Breast epithelium (tissue), 4 donors: Measurements from ENCODE around the gene ALKAL2. TPM values are rescaled to one million over a fixed set of nuclear protein-coding genes. Genes with fewer than 3 reads are reported as not detected.

Experiments
- DNase-seq, 2 donors: peaks; one replicate each; pipeline ENCODE4 v3.0.0-alpha.2; 2019; ENCODE audit warnings: low spot score in 2 of 2
- H3K27ac ChIP-seq, 2 donors: fragments of 200-600 bp; sonication (generic) in 1 of 2; one replicate each; pipeline ENCODE4 v1.5.1; 2016 to 2019; ENCODE audit warnings: mild to moderate bottlenecking in 1 of 2
- H3K27me3 ChIP-seq, 2 donors: fragments of 200-600 bp; sonication (generic) in 1 of 2; one replicate each; pipeline versions ENCODE4 v1.5.1 to v1.6.0; 2017 to 2019; ENCODE audit warnings: control low read depth in 1 of 2, mild to moderate bottlenecking in 1 of 2
- H3K36me3 ChIP-seq: fragments of 200-600 bp; one replicate; pipeline ENCODE4 v1.5.1; 2019
- H3K4me1 ChIP-seq, 2 donors: fragments of 200-600 bp; sonication (generic); one replicate each; pipeline ENCODE4 v1.5.1; 2016 to 2019; ENCODE audit warnings: control low read depth in 1 of 2
- H3K4me3 ChIP-seq, 3 donors: fragments of 200-600 bp; sonication (generic); 1 replicate in 2 of 3; 2 replicates in 1 of 3; pipeline ENCODE4 v1.5.1; 2016 to 2019; ENCODE audit warnings: mild to moderate bottlenecking in 3 of 3, moderate library complexity in 2 of 3
- H3K9me3 ChIP-seq, 2 donors: fragments of 200-600 bp; sonication (generic) in 1 of 2; one replicate each; pipeline ENCODE4 v1.5.1; 2016 to 2019; ENCODE audit warnings: control low read depth in 1 of 2
- CTCF ChIP-seq, 3 donors: fragments of 450-650 bp; IDR thresholded peaks; one replicate each; pipeline ENCODE4 v1.5.1; 2016 to 2017; ENCODE audit warnings: antibody characterized with exemption in 3 of 3, mild to moderate bottlenecking in 3 of 3, moderate library complexity in 3 of 3
- POLR2A ChIP-seq: fragments of 450-650 bp; IDR thresholded peaks from one replicate; pipeline ENCODE4 v1.6.1; 2016; ENCODE audit warnings: antibody characterized with exemption, mild to moderate bottlenecking, moderate library complexity
- POLR2AphosphoS5 ChIP-seq, 3 donors: sonication (generic); formaldehyde crosslinking; IDR thresholded peaks; one replicate each; pipeline ENCODE4 v1.6.1; 2017; ENCODE audit warnings: antibody characterized with exemption in 3 of 3
- intact Hi-C: fragments of 100-400 bp; cut with DNase I; formaldehyde crosslinking; loops from one replicate; pipeline ENCODE4 v1.15.1; 2023; ENCODE audit warnings: low total_unique reads
- total RNA-seq, 3 donors: library from RNA; depleted of rRNA; stranded (reverse); fragments of >200 nt; gene quantifications; one replicate each; pipeline ENCODE4 v1.1.0, GENCODE V29; 2016

Gene ALKAL2
- total RNA-seq, 3 donors from 2014 or later = 10.1 to 26.4 (median 16.1) TPM

- intact Hi-C loops = no loop called here
- TF ChIP-seq CTCF (IDR thresholded peaks at IDR 0.05) (no peak), POLR2AphosphoS5 (IDR thresholded peaks at IDR 0.05) (no peak), POLR2A (no peak)
- DNase-seq = no peak
- Histone ChIP-seq H3K27ac (no peak overlapping the region), H3K4me1 (no peaks in the 10 kb centered on the region), H3K36me3 (no peaks in the 10 kb centered on the region), H3K4me3 (no peak overlapping the region), H3K9me3 (no peaks in the 10 kb centered on the region), H3K27me3 (no peaks in the 10 kb centered on the region)
These were observed 50.0 kb downstream of the ALKAL2 start for GRCh38 chr2:237878-238277.

- no peak for TF ChIP-seq POLR2AphosphoS5 (IDR thresholded peaks at IDR 0.05)
- no peak for TF ChIP-seq CTCF (IDR thresholded peaks at IDR 0.05)
- TF ChIP-seq POLR2A = no peak
- DNase-seq = no peak
These were observed 50.8 kb downstream of the ALKAL2 start for GRCh38 chr2:236993-237539.

GRCh38 chr2:234421-234820 is 53.5 kb downstream of the ALKAL2 start:
- TF ChIP-seq POLR2AphosphoS5 (IDR thresholded peaks at IDR 0.05) (no peak), POLR2A (no peak), CTCF (IDR thresholded peaks at IDR 0.05) (no peak)
- no peaks in the 10 kb centered on the region for H3K4me1 ChIP-seq
- no peaks in the 10 kb centered on the region for H3K27me3 ChIP-seq
- no peak overlapping the region for H3K27ac ChIP-seq
- no peaks in the 10 kb centered on the region for H3K36me3 ChIP-seq
- intact Hi-C loops = no loop called here
- H3K9me3 ChIP-seq = no peaks in the 10 kb centered on the region
- no peak overlapping the region for H3K4me3 ChIP-seq
- DNase-seq = no peak

More at GRCh38 chr2:236993-237539, 50.8 kb downstream of the ALKAL2 start:
- Histone ChIP-seq H3K36me3 (no peaks in the 10 kb centered on the region), H3K27ac (no peak overlapping the region), H3K27me3 (no peaks in the 10 kb centered on the region), H3K9me3 (no peaks in the 10 kb centered on the region), H3K4me1 (no peaks in the 10 kb centered on the region), H3K4me3 (no peak overlapping the region)
- intact Hi-C loops = no loop called here

- DNase-seq = no peak
- Histone ChIP-seq H3K9me3 (no peaks in the 10 kb centered on the region), H3K27me3 (no peaks in the 10 kb centered on the region), H3K27ac (no peak overlapping the region), H3K4me1 (no peaks in the 10 kb centered on the region), H3K36me3 (no peaks in the 10 kb centered on the region), H3K4me3 (no peak overlapping the region)
- TF ChIP-seq POLR2AphosphoS5 (IDR thresholded peaks at IDR 0.05) (no peak), CTCF (IDR thresholded peaks at IDR 0.05) (no peak)
- intact Hi-C loops = no loop called here
These were observed 54.9 kb downstream of the ALKAL2 start for GRCh38 chr2:233030-233429.

GRCh38 chr2:231521-232185 is 56.2 kb downstream of the ALKAL2 start:
- H3K9me3 ChIP-seq = no peaks in the 10 kb centered on the region
- no peak for DNase-seq
- H3K4me3 ChIP-seq = no peak overlapping the region
- H3K4me1 ChIP-seq = no peaks in the 10 kb centered on the region
- TF ChIP-seq POLR2AphosphoS5 (IDR thresholded peaks at IDR 0.05) (no peak), POLR2A (no peak), CTCF (IDR thresholded peaks at IDR 0.05) (no peak)
- no peaks in the 10 kb centered on the region for H3K27me3 ChIP-seq
- H3K36me3 ChIP-seq = no peaks in the 10 kb centered on the region
- no peak overlapping the region for H3K27ac ChIP-seq
- intact Hi-C loops = no loop called here
